HCT116 (cell line): ENCODE results near the gene RFLNA. TPM values are rescaled to one million over a fixed set of nuclear protein-coding genes. Genes with fewer than 3 reads are reported as not detected.

Experiments
- ATAC-seq: fragments of 200-7000 bp; cut with Tn5 transposase; 2 replicates; pipeline ENCODE4 v1.9.1; 2020; ENCODE audit warnings: mild to moderate bottlenecking, moderate library complexity
- BruUV-seq: library from RNA; stranded (reverse); fragments of 400-500 nt; replicated peaks from 2 replicates; lab custom pipeline; 2021; lab: Mats Ljungman, UMichigan
- CTCF ChIA-PET: fragments of 300-600 bp; sonication (Branson Sonifier 250); formaldehyde crosslinking; loops from one replicate; lab custom pipeline; 2021; ENCODE audit warnings: antibody characterized with exemption; lab: Charles Lee
- POLR2A ChIA-PET: fragments of 300-600, 350-600 bp; sonication (Branson Sonifier 250); formaldehyde crosslinking; loops from one replicate; lab custom pipeline; 2021; ENCODE audit warnings: antibody characterized with exemption; lab: Charles Lee
- RAD21 ChIA-PET, 2 experiments: fragments of 300-600 bp; sonication (Branson Sonifier 250); formaldehyde crosslinking; loops; one replicate each; lab custom pipeline; 2023; ENCODE audit warnings: low total read pairs in 2 of 2; ENCODE audit not compliant: uncharacterized antibody in 2 of 2, unreplicated experiment in 2 of 2, low non-redundant PET in 1 of 2; lab: Charles Lee
- DNase-seq: peaks from one replicate; pipeline ENCODE4 v3.0.0-alpha.2; 2010; ENCODE audit warnings: low read depth, low spot score
- H2AFZ ChIP-seq: fragments of 200-600 bp; shearing (Covaris generic), sonication (generic); 2 replicates; pipeline ENCODE4 v1.6.1; 2017; ENCODE audit warnings: low read depth, mixed run types, mixed read lengths, antibody characterized with exemption, low read length; ENCODE audit not compliant: poor library complexity, severe bottlenecking
- H3K27ac ChIP-seq: 2 replicates; pipeline ENCODE4 v1.5.1; 2012; ENCODE audit warnings: low read depth, low read length
- H3K27me3 ChIP-seq: fragments of 200-600 bp; sonication (generic); 2 replicates; pipeline ENCODE4 v1.6.1; 2016; ENCODE audit warnings: mixed run types, low read length, mixed read lengths; ENCODE audit not compliant: insufficient read depth
- H3K36me3 ChIP-seq, 2 experiments: fragments of 200-500 bp in 1 of 2; fragments of 200-600 bp in 1 of 2; sonication (Bioruptor generic) in 1 of 2; sonication (generic) in 1 of 2; 2 replicates each; pipeline versions ENCODE4 v1.5.1 to v1.6.1; 2014 to 2016; ENCODE audit warnings: low read length in 2 of 2, inconsistent platforms in 1 of 2, mixed read lengths in 1 of 2, mixed run types in 1 of 2; ENCODE audit not compliant: insufficient read depth in 2 of 2, control insufficient read depth in 1 of 2
- H3K4me1 ChIP-seq, 2 experiments: fragments of 200-600 bp in 1 of 2; sonication (generic) in 1 of 2; 2 replicates each; pipeline versions ENCODE4 v1.5.1 to v1.6.1; 2012 to 2017; ENCODE audit warnings: low read length in 2 of 2, inconsistent platforms in 1 of 2, mild to moderate bottlenecking in 1 of 2, mixed read lengths in 1 of 2, mixed run types in 1 of 2, moderate library complexity in 1 of 2; ENCODE audit not compliant: insufficient read depth in 2 of 2, control insufficient read depth in 1 of 2
- H3K4me2 ChIP-seq: fragments of 200-600 bp; sonication (generic); 2 replicates; pipeline ENCODE4 v1.6.1; 2017; ENCODE audit warnings: mixed run types, low read length, mixed read lengths
- H3K4me3 ChIP-seq, 2 experiments: fragments of 200-600 bp in 1 of 2; sonication (generic) in 1 of 2; replicated peaks in 1 of 2; 2 replicates each; pipeline ENCODE4 v1.5.1; 2011 to 2016; ENCODE audit warnings: low read length in 2 of 2, control low read depth in 1 of 2, low read depth in 1 of 2, mild to moderate bottlenecking in 1 of 2, mixed read lengths in 1 of 2, mixed run types in 1 of 2
- H3K79me2 ChIP-seq: fragments of 200-600 bp; sonication (generic); 2 replicates; pipeline ENCODE4 v1.6.1; 2017; ENCODE audit warnings: mild to moderate bottlenecking, mixed run types, low read length, moderate library complexity, mixed read lengths; ENCODE audit not compliant: insufficient read depth
- H3K9ac ChIP-seq: fragments of 200-600 bp; sonication (generic); 2 replicates; pipeline ENCODE4 v1.6.1; 2016; ENCODE audit warnings: low read length, mixed read lengths
- H3K9me2 ChIP-seq: fragments of 200-600 bp; sonication (generic), shearing (Covaris generic); 2 replicates; pipeline ENCODE4 v1.6.1; 2017; ENCODE audit warnings: mixed run types, mild to moderate bottlenecking, moderate library complexity; ENCODE audit not compliant: insufficient read depth
- H3K9me3 ChIP-seq, 2 experiments: fragments of 200-500 bp in 1 of 2; fragments of 200-600 bp in 1 of 2; sonication (Bioruptor generic) in 1 of 2; sonication (generic) in 1 of 2; 2 replicates each; pipeline ENCODE4 v1.6.1; 2014 to 2017; ENCODE audit warnings: low read length in 2 of 2, mixed read lengths in 2 of 2, inconsistent platforms in 1 of 2, low read depth in 1 of 2, mild to moderate bottlenecking in 1 of 2, mixed run types in 1 of 2, moderate library complexity in 1 of 2; ENCODE audit not compliant: control insufficient read depth in 1 of 2, insufficient read depth in 1 of 2
- H4K20me1 ChIP-seq: fragments of 200-600 bp; sonication (generic), shearing (Covaris generic); 2 replicates; pipeline ENCODE4 v1.6.1; 2017; ENCODE audit warnings: mixed run types, mild to moderate bottlenecking, moderate library complexity; ENCODE audit not compliant: insufficient read depth
- CBX3 ChIP-seq: IDR thresholded peaks from 2 replicates; pipeline ENCODE4 v1.6.1; 2012; ENCODE audit warnings: low read depth
- CEBPB ChIP-seq: IDR thresholded peaks from 2 replicates; pipeline ENCODE4 v1.6.1; 2012; ENCODE audit warnings: low read depth
- CTCF ChIP-seq, 3 experiments: fragments of 200-600 bp in 1 of 3; sonication (generic) in 1 of 3; IDR thresholded peaks in 2 of 3; conservative IDR thresholded peaks in 1 of 3; 2 replicates each; pipeline ENCODE4 v1.5.1; 2012 to 2017; ENCODE audit warnings: low read depth in 2 of 3, low read length in 2 of 3, antibody characterized with exemption in 1 of 3, borderline replicate concordance in 1 of 3, control low read depth in 1 of 3, mild to moderate bottlenecking in 1 of 3, mixed read lengths in 1 of 3, mixed run types in 1 of 3, moderate library complexity in 1 of 3; ENCODE audit not compliant: insufficient read depth in 1 of 3
- EGR1 ChIP-seq: IDR thresholded peaks from 2 replicates; pipeline ENCODE4 v1.6.1; 2012; ENCODE audit warnings: low read depth
- JUND ChIP-seq: IDR thresholded peaks from 2 replicates; pipeline ENCODE4 v1.6.1; 2012
- MAX ChIP-seq: IDR thresholded peaks from 2 replicates; pipeline ENCODE4 v1.6.1; 2012
- POLR2AphosphoS5 ChIP-seq: IDR thresholded peaks from 2 replicates; pipeline ENCODE4 v1.6.1; 2011; ENCODE audit warnings: mild to moderate bottlenecking, low read depth, low read length, moderate library complexity
- SP1 ChIP-seq: IDR thresholded peaks from 2 replicates; pipeline ENCODE4 v1.6.1; 2012; ENCODE audit warnings: low read depth
- ZBTB33 ChIP-seq: IDR thresholded peaks from 2 replicates; pipeline ENCODE4 v1.6.1; 2011; ENCODE audit warnings: mild to moderate bottlenecking, low read length, moderate library complexity; ENCODE audit not compliant: insufficient replicate concordance; ENCODE audit errors: extremely low read depth
- intact Hi-C: fragments of 100-400 bp; cut with micrococcal nuclease; formaldehyde crosslinking; loops from 2 replicates; pipeline ENCODE4 v1.10.0; 2022
- total RNA-seq: library from RNA; stranded (reverse); gene quantifications from one replicate; pipeline ENCODE4 v1.2.1, GENCODE V29; 2021; ENCODE audit not compliant: unreplicated experiment

Gene RFLNA
- total RNA-seq, 1 experiment from 2014 or later, result not detected

DNA sequence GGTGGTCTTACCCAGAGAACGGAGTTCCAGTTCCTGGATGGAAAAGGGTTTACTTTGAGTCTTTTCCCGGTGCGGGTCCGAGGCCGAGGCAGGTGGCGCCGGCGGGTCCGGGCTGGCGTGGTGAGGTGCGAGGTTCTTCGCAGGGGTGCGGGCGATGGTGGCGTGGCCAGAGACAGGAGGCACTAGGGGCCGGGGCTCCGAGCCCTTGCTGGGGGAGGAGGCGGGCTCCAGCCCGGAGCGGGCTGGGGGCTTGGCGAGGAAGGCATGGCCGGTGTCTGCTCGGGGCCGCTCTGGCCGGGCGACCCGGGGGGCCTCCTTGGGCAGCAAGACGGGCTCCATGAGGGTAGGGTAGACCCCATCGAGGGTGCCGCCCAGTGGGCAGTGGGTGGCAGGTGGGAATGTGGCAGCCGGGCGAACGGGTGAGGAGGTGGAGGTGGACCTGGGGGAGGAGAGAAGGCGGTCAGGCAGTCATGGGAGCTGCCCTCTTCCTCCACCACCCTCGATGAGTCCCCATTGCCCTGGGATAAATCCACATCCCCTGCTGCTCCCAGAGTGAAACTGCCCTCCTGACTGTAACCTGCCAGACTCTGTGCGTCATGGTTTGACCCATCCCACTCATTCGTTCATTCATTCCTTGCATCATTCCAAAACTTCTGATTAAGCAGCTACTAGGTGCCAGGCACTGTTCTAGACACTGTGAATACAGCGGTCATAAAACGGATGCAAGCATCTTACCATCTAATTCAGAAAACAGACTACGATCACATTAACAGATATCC lies 42.0 kb downstream of the RFLNA start:
- Histone ChIP-seq H3K4me2 (no peak overlapping the region), H3K27ac (no peak overlapping the region), H3K79me2 (no peaks in the 10 kb centered on the region), H4K20me1 (no peaks in the 10 kb centered on the region), H2AFZ (no peak overlapping the region), H3K36me3 (peaks cover 5 to 23% of the 10 kb centered on the region in 2 experiments; a peak in 3 of 4 replicates), H3K9me3 (no peaks in the 10 kb centered on the region), H3K27me3 (no peaks in the 10 kb centered on the region), H3K4me3 (no peak overlapping the region), H3K9ac (no peak overlapping the region), H3K9me2 (no peaks in the 10 kb centered on the region), H3K4me1 (no peaks in the 10 kb centered on the region)
- DNase-seq (no peak), ATAC-seq (no peak)
- intact Hi-C loops, result no loop called here
- no TSS peak for BruUV-seq
- ChIA-PET POLR2A (no interaction called here), CTCF (no interaction called here), RAD21 (no interaction called here)
- TF ChIP-seq POLR2AphosphoS5, result no peak
- no peak for TF ChIP-seq ZBTB33

- no TSS peak for BruUV-seq
- DNase-seq (no peak), ATAC-seq (no peak)
- ChIA-PET POLR2A (no interaction called here), RAD21 (no interaction called here), CTCF (no interaction called here)
- no peaks in the 10 kb centered on the region for H3K9me3 ChIP-seq
- no peak overlapping the region for H3K4me3 ChIP-seq
- H3K9ac ChIP-seq, result no peak overlapping the region
- peaks cover 6 to 16% of the 10 kb centered on the region in 2 experiments; a peak in 3 of 4 replicates for H3K36me3 ChIP-seq
- no peak overlapping the region for H3K4me2 ChIP-seq
- H2AFZ ChIP-seq, result no peak overlapping the region
- TF ChIP-seq CBX3, result no peak
- no peak for TF ChIP-seq CTCF (IDR thresholded peaks at IDR 0.05 in 2 of 3, conservative IDR thresholded peaks at IDR 0.05 in 1 of 3; ENCODE audit: borderline replicate concordance in 1 of 3, insufficient read depth in 1 of 3, low read depth in 2 of 3, low read length in 2 of 3)
- no peak for TF ChIP-seq CEBPB
- no peak for TF ChIP-seq MAX
- TF ChIP-seq SP1, result no peak
- no peak for TF ChIP-seq JUND
- no peak for TF ChIP-seq EGR1
- no peaks in the 10 kb centered on the region for H3K27me3 ChIP-seq
- intact Hi-C loops, result no loop called here
- no peaks in the 10 kb centered on the region for H3K4me1 ChIP-seq
- H3K79me2 ChIP-seq, result no peaks in the 10 kb centered on the region
- H3K9me2 ChIP-seq, result no peaks in the 10 kb centered on the region
- H3K27ac ChIP-seq, result no peak overlapping the region
- no peaks in the 10 kb centered on the region for H4K20me1 ChIP-seq
Measured at GRCh38 chr12:124337622-124338021, 42.7 kb downstream of the RFLNA start.
